A549 treated with AZD9567 at 1 μM for 4 hours (cell line): Measurements from ENCODE around the gene PLPPR3. TPM values are rescaled to one million over a fixed set of nuclear protein-coding genes. Genes with fewer than 3 reads are reported as not detected.

ENCODE experiments used
- total RNA-seq: library from RNA; stranded (reverse); fragments of 200-300 nt; extraction: Qiagen RNA extraction; gene quantifications from 5 replicates; pipeline ENCODE4 v1.2.3, GENCODE V29; 2022; ENCODE audit not compliant: insufficient read depth

Gene PLPPR3, protein sequence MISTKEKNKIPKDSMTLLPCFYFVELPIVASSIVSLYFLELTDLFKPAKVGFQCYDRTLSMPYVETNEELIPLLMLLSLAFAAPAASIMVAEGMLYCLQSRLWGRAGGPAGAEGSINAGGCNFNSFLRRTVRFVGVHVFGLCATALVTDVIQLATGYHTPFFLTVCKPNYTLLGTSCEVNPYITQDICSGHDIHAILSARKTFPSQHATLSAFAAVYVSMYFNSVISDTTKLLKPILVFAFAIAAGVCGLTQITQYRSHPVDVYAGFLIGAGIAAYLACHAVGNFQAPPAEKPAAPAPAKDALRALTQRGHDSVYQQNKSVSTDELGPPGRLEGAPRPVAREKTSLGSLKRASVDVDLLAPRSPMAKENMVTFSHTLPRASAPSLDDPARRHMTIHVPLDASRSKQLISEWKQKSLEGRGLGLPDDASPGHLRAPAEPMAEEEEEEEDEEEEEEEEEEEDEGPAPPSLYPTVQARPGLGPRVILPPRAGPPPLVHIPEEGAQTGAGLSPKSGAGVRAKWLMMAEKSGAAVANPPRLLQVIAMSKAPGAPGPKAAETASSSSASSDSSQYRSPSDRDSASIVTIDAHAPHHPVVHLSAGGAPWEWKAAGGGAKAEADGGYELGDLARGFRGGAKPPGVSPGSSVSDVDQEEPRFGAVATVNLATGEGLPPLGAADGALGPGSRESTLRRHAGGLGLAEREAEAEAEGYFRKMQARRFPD
- total RNA-seq: 2.9 to 4.8 TPM (median 4.2 TPM) in 5 replicates

DNA sequence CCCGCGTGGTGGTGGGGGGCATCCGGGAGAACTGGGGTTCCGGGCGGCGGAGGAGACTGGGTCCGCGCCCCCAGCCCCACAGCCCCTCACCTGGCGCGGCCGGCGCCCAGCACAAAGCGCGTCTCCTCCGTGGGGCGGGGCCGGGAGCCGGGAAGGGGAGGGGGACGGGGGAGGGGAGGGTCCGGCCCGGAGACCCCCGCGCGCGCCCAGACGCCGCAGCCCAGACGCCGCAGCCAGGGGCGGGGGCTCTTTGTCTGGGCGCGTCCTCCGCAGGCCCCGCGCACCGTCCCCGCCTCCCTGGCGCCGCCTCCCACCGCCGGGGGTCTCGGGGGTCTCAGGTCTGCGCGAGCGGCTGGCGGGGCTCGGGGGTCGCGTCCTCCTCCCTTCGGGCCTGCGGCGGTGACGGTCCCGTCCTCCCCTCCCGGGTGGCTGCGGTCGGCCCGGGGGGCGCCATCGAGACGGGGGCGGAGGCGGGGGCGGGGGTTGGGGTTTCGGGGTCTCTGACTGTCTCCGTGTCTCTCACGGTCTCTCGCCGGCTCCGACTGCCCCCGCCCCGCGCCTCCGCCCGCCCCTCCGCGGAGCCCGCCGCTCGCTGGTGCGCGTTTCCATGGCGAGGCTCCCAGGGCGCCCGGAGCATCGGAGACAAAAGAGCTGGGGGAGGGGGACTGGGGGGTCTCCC is at the start of gene PLPPR3:
PLPPR3 (minus strand) TSS at position 131 of the 679 bp plus-strand sequence. CDS start 396 bp downstream, outside the sequence.

GRCh38 chr19:858868-859843 is 37.4 kb upstream of the PLPPR3 start, which contains the start of gene CFD:
Gene CFD, plus strand, starts transcription at chr19:859664. Its CDS starts 26 bp downstream, at chr19:859690.

GRCh38 chr19:852136-853013 is 30.6 kb upstream of the PLPPR3 start, which contains the start of gene ELANE:
Gene ELANE, plus strand, starts transcription at chr19:852303. Its CDS starts 26 bp downstream, at chr19:852329.

GRCh38 chr19:840519-841206 is 18.9 kb upstream of the PLPPR3 start, which contains the start of gene PRTN3:
Gene PRTN3, plus strand, starts transcription at chr19:840999. Its CDS starts 10 bp downstream, at chr19:841009.

DNA sequence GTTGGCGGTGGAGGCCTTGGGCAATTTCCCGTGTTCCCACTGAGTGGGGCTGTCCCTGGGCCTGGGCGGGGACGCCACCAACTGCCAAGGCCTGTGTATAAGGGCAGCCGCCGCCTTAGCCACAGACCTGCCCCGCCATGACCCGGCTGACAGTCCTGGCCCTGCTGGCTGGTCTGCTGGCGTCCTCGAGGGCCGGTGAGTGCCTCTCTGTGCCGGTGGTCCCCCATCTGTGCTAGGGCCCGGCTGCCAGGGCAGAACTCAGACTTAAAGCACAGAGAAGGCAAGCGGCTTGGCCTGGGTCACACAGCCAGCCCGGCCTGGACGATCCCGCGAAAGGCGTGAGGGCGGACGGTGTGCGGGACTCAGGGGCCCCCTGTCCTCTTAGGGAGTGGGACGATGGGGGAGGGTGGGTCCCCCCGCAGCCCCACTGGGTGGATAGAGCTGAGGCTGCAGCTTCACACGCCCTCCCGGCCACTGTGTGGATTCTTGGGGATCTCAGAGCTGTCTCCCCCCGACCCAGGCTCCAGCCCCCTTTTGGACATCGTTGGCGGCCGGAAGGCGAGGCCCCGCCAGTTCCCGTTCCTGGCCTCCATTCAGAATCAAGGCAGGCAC is 6.1 kb upstream of the PLPPR3 start, which contains the start of gene AZU1:
AZU1 (plus strand) TSS at position 128 of the 612 bp plus-strand sequence; CDS start at position 138, 10 bp downstream.

DNA sequence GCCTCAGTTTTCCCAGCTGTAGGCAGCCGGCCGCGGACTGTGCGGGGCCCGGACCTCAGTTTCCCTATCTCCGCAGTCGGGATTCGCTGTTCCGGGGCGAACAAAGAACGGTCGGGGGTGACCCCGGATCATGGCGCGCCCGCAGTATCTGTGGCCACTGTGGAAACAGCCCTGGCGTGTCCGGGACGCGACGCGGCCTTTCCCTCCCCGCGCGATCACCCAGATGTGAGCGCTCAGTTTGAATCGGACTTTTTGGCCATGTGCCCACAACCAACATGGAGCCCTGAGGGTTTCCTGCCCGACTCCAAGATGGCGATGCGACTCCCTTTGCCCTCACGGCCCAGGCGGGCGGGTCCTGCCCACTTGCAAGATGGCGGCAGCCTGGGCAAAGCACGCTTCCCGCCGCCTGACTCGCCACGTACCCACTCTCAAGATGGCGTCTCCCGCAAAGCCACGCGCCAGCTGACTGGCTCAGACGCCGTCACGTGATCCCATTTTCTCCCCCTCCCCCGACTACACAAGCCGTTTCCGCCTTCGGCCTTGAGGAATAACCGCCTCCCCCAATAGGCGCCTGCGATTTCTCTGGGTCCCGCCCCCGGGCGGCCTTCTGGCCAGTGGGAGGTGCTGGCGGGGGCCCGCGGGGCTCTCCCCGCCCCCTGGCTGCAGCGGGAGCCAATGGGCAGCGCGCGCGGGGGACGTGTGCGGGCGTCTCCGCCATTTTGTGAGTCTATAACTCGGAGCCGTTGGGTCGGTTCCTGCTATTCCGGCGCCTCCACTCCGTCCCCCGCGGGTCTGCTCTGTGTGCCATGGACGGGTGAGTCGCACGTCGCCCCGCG is 24.8 kb downstream of the PLPPR3 start, which contains the start of gene PTBP1:
PTBP1 (plus strand) TSS at position 761 of the 836 bp plus-strand sequence; CDS start at position 807, 46 bp downstream.

Other genes with a start within 250 kb of the PLPPR3 start
- gene BSG, start 249.4 kb downstream of the PLPPR3 start, total RNA-seq: 672 to 739 TPM (median 723 TPM) in 5 replicates
- 26.8 to 36.7 TPM (median 34.9 TPM) in 5 replicates for gene HCN2, start 232.1 kb downstream of the PLPPR3 start, total RNA-seq
- 79.2 to 97.4 TPM (median 83.6 TPM) in 5 replicates for gene POLRMT, start 188.4 kb downstream of the PLPPR3 start, total RNA-seq
- 0.58 to 0.97 TPM (median 0.78 TPM) in 4 of 5 replicates, not detected in the other for gene FGF22, start 182.1 kb downstream of the PLPPR3 start, total RNA-seq
- 63.5 to 73.3 TPM (median 72.5 TPM) in 5 replicates for gene RNF126, start 158.7 kb downstream of the PLPPR3 start, total RNA-seq
- 198 to 279 TPM (median 261 TPM) in 5 replicates for gene FSTL3, start 145.6 kb downstream of the PLPPR3 start, total RNA-seq
- 0.10 to 0.32 TPM (median 0.13 TPM) in 3 of 5 replicates, not detected in the others for gene PRSS57, start 126.5 kb downstream of the PLPPR3 start, total RNA-seq
- 6.7 to 14.2 TPM (median 12.8 TPM) in 5 replicates for gene PALM, start 113.0 kb downstream of the PLPPR3 start, total RNA-seq
- 63.4 to 77.5 TPM (median 76.5 TPM) in 5 replicates for gene MISP, start 70.8 kb downstream of the PLPPR3 start, total RNA-seq
- 220 to 256 TPM (median 229 TPM) in 5 replicates for gene PTBP1, start 24.5 kb downstream of the PLPPR3 start, total RNA-seq
- gene AZU1, start 5.9 kb upstream of the PLPPR3 start, total RNA-seq: 0.22 to 0.41 TPM (median 0.27 TPM) in 4 of 5 replicates, not detected in the other
- 0.20 to 0.55 TPM (median 0.32 TPM) in 4 of 5 replicates, not detected in the other for gene PRTN3, start 19.0 kb upstream of the PLPPR3 start, total RNA-seq
- 0.09 to 0.18 TPM (median 0.12 TPM) in 4 of 5 replicates, not detected in the other for gene ELANE, start 30.3 kb upstream of the PLPPR3 start, total RNA-seq
- 19.2 to 25.8 TPM (median 23.5 TPM) in 5 replicates for gene CFD, start 37.7 kb upstream of the PLPPR3 start, total RNA-seq
- gene MED16, start 71.2 kb upstream of the PLPPR3 start, total RNA-seq: 16.3 to 22.4 TPM (median 19.0 TPM) in 5 replicates
- gene RNU6-9, start 71.5 kb upstream of the PLPPR3 start, total RNA-seq: not detected in 5 replicates
- 20.0 to 43.9 TPM (median 40.6 TPM) in 5 replicates for gene R3HDM4, start 91.3 kb upstream of the PLPPR3 start, total RNA-seq
- 0.28 to 0.65 TPM (median 0.43 TPM) in 4 of 5 replicates, not detected in the other for gene KISS1R, start 95.4 kb upstream of the PLPPR3 start, total RNA-seq
- 3.2 to 5.1 TPM (median 3.9 TPM) in 5 replicates for gene ARID3A, start 104.1 kb upstream of the PLPPR3 start, total RNA-seq
- gene WDR18, start 162.4 kb upstream of the PLPPR3 start, total RNA-seq: 45.2 to 72.8 TPM (median 66.3 TPM) in 5 replicates
- gene GRIN3B, start 178.5 kb upstream of the PLPPR3 start, total RNA-seq: 2.0 to 3.7 TPM (median 3.3 TPM) in 4 of 5 replicates, not detected in the other
- gene TMEM259, start 199.2 kb upstream of the PLPPR3 start, total RNA-seq: 81.7 to 126 TPM (median 123 TPM) in 5 replicates
- gene RNU6-2, start 199.6 kb upstream of the PLPPR3 start, total RNA-seq: not detected in 5 replicates
- gene CNN2, start 204.7 kb upstream of the PLPPR3 start, total RNA-seq: 59.2 to 96.5 TPM (median 67.0 TPM) in 5 replicates
- gene ABCA7, start 218.2 kb upstream of the PLPPR3 start, total RNA-seq: 11.2 to 16.3 TPM (median 13.7 TPM) in 5 replicates
- 2.6 to 3.2 TPM (median 2.9 TPM) in 5 replicates for gene ARHGAP45, start 245.2 kb upstream of the PLPPR3 start, total RNA-seq